NCI-H2227 (cell line): ENCODE data around the gene DLD.
"Not testable (repeated sequence)": the region's sequence is repeated elsewhere in the genome, so short reads cannot be mapped to it uniquely, and the experiment has no call there.

ENCODE experiments used
- DNase-seq: peaks from one replicate; lab custom pipeline; 2025; ENCODE audit not compliant: unreplicated experiment; lab: John Stamatoyannopoulos, UW

Gene DLD

GRCh38 chr7:107914831-107915230 lies 23.8 kb downstream of the DLD start:
- no peak for DNase-seq

GRCh38 chr7:107915541-107915940 lies 24.6 kb downstream of the DLD start:
- no peak for DNase-seq

- DNase-seq, result no peak
Observed at GRCh38 chr7:107917763-107918651, 27.0 kb downstream of the DLD start.

GRCh38 chr7:107918948-107919347 lies 28.0 kb downstream of the DLD start:
- DNase-seq, result no peak

DNA sequence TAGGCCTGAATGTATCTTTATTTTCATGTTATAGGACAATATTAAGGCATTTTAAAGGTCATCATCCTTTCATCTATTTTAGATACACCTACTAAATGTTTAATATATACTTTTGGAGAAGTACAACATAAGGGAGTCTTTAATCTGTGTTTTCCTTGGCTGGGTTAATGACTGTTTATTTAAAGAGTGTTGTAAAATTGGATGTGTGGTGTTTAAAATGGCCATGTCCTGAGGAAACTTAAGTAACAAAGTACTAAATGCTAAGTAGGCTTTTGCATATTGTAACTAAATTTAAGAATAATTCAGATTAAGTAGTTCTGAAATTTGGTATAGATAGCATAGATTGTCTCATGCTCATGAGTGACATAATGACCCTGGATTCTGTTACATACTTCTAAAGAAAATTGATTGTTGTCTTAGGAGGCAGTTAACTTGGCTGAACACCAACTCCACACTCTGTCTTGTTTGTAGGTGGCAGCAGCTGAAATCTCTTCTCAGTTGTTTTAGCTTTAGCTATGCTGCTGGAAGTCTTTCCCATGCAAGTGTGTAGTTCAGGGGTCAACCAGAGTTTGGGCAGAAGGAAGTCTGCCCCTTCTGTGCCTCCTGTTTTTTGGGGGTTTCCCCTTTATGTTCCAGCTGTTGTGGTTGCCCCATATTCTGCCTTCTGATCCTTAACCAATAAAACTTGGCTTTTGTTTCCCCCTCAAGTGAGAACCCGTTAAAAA lies 29.2 kb downstream of the DLD start:
- DNase-seq, result no peak

- not testable (repeated sequence) for DNase-seq
Observed at GRCh38 chr7:107921826-107922225, 30.8 kb downstream of the DLD start.

GRCh38 chr7:107922886-107923285 lies 31.9 kb downstream of the DLD start:
- DNase-seq, result no peak

DNA sequence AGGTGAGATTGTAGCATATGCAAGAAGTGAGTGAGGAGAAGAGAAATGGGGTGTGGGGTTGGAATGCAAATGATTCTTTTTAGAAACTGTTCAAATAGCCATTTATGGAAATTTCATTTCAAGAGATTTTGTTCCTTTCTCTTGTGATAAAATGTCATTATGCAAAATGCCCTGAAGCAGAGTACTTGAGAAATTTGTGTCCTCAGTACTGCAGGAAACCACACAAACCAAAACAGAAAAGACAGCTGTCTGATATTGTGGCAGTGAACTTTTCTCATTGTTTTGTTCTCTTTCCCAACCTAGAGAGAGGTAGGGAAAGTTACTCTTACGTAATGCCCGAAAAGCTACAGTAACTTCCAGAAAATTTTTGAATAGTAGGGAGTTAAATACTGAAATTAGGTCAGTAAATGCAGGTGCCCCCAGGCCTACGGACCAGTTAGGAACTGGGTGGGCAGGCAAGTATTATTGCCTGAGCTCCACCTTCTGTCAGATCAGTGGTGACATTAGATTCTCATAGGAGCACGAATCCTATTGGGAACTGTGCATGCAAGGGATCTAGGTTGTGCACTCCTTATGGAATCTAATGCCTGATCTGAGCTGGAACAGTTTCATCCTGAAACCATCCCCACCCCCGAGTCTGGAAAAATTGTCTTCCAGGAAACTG lies 34.0 kb downstream of the DLD start:
- no peak for DNase-seq

- DNase-seq, result no peak
Observed at GRCh38 chr7:107926481-107926880, 35.5 kb downstream of the DLD start.

GRCh38 chr7:107931740-107932515 lies 40.9 kb downstream of the DLD start:
- no peak for DNase-seq

DNA sequence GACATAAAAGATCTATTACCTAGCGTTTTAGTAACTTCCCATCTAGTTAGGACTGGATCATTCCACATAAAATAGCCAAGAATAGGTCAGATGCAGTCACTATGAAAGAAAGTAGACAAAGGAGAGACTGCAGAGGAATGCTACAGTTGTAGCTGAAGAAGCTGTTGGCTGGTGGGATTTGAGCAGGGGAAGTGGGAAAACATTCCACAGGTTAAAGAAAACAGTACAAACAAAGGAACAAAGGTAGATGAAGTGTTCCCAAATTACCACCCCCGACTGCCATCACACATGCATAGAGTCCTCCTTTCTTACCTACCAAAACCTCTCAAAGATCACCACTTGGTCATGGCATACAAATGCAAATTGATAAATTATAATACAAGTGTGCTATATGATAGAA lies 41.8 kb downstream of the DLD start:
- DNase-seq, result no peak

GRCh38 chr7:107933386-107934013 lies 42.5 kb downstream of the DLD start:
- DNase-seq, result no peak

GRCh38 chr7:107934991-107935770 lies 44.2 kb downstream of the DLD start:
- no peak for DNase-seq

- no peak for DNase-seq
Observed at GRCh38 chr7:107936312-107936711, 45.3 kb downstream of the DLD start.

GRCh38 chr7:107937531-107937930 lies 46.5 kb downstream of the DLD start:
- no peak for DNase-seq

DNA sequence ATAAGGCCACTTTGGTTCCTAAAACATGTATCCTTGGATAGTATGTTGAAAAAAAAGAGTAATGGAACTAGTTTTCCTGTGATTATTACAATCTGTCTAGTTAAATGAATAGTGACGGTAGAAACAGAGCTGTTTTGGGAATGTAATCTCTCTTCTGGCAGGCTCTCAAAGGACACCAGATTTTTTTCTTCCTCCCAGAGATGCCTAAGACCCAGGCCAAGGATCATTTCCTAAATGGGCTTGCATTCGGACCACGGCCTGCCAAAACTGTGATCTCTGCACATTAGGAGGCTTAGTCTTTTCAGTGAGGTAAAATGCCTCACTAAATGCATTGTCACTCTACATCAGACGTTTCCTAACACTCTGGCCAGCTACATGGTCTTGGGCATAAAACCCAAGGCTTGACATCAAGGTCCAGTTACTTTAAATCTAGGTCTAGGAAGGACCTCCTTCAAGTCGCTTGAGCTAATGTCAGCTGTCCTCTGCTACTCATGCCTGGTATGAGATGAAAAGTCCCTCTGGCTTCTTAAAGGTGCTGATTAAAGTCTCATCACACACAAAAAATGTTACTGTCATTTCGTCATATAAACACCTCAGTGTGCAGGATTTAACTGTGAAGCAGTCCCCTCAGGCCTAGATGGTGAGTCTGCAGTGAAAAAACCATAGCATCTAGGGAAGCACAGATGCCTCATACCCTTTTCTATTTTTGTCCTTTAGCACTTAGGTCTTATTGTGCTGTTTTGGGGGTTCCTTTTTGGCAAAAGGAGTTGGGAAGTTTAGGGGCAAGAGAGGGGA lies 47.7 kb downstream of the DLD start:
- no peak for DNase-seq

GRCh38 chr7:107939573-107940489 lies 48.8 kb downstream of the DLD start:
- DNase-seq, result no peak

DNA sequence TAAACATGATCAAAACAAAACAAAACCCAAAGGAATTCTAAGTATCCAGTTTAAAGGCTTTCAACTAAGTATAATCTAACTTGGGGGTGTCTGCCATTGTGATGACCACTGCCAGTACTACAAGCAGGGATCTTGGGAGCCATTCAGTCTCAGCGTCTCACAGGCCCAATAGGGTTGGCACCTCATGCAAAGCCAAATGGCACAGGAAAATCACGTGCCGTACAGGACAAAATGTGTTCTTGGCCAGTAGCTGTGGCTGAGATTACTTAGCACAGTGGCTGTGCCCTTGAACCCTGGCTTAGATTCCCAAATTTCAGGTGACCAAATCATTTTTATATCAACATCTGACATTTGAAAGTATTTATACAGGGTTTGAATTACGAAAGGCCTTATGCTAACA lies 50.0 kb downstream of the DLD start:
- no peak for DNase-seq
